ENCODE data around the gene LHFPL2.
"Not testable (repeated sequence)": the region's sequence is repeated elsewhere in the genome, so short reads cannot be mapped to it uniquely, and the experiment has no call there.

Gene LHFPL2

GRCh38 chr5:78689540-78690252 lies 41.1 kb upstream of the LHFPL2 start:
- TF ChIP-seq, protein P1, sequence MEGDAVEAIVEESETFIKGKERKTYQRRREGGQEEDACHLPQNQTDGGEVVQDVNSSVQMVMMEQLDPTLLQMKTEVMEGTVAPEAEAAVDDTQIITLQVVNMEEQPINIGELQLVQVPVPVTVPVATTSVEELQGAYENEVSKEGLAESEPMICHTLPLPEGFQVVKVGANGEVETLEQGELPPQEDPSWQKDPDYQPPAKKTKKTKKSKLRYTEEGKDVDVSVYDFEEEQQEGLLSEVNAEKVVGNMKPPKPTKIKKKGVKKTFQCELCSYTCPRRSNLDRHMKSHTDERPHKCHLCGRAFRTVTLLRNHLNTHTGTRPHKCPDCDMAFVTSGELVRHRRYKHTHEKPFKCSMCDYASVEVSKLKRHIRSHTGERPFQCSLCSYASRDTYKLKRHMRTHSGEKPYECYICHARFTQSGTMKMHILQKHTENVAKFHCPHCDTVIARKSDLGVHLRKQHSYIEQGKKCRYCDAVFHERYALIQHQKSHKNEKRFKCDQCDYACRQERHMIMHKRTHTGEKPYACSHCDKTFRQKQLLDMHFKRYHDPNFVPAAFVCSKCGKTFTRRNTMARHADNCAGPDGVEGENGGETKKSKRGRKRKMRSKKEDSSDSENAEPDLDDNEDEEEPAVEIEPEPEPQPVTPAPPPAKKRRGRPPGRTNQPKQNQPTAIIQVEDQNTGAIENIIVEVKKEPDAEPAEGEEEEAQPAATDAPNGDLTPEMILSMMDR (IDR thresholded peaks at IDR 0.05; ENCODE audit: control extremely low read depth, extremely low read depth, low read depth, missing control alignments): no peak
- DNase-seq (ENCODE audit: extremely low spot score): no peak
- ChIA-PET POLR2A (interaction anchor here (0.7 kb wide), 1 partner anchor 96 kb away, joined by 3 read pairs; no protein-coding TSS in a partner anchor), CTCF (interaction anchor here (1.2 to 1.4 kb wide), 4 partner anchors 10 to 43 kb away, joined by 3 to 4 read pairs (median 4); no protein-coding TSS in a partner anchor)

GRCh38 chr5:78687514-78687913 lies 38.9 kb upstream of the LHFPL2 start:
- CTCF ChIA-PET; DNase-seq (ENCODE audit: extremely low spot score); POLR2A ChIA-PET: not testable (repeated sequence)

GRCh38 chr5:78683905-78684304 lies 35.3 kb upstream of the LHFPL2 start:
- DNase-seq (ENCODE audit: extremely low spot score); POLR2A ChIA-PET; CTCF ChIA-PET: not testable (repeated sequence)

DNA sequence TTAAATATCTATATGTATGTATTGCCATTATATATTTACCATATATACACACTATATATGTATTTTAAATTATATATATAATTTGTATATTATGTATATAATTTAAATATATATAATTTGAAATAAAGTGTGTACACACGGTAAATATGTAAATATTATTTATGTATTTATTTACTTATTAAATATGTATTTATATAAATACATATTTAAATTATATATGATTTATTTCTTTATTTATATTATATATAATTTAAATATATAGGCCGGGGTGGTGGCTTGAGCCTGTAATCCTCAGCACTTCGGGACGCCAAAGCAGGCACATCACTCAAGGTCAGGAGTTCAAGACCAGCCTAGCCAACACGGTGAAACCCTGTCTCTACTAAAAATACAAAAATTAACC lies 31.3 kb upstream of the LHFPL2 start:
- TF ChIP-seq, protein P1 (IDR thresholded peaks at IDR 0.05; ENCODE audit: control extremely low read depth, extremely low read depth, low read depth, missing control alignments): no peak
- DNase-seq (ENCODE audit: extremely low spot score): no peak
- ChIA-PET POLR2A (no interaction called here), CTCF (interaction anchor here (1.0 kb wide), 1 partner anchor 17 kb away, joined by 4 read pairs; no protein-coding TSS in a partner anchor)

DNA sequence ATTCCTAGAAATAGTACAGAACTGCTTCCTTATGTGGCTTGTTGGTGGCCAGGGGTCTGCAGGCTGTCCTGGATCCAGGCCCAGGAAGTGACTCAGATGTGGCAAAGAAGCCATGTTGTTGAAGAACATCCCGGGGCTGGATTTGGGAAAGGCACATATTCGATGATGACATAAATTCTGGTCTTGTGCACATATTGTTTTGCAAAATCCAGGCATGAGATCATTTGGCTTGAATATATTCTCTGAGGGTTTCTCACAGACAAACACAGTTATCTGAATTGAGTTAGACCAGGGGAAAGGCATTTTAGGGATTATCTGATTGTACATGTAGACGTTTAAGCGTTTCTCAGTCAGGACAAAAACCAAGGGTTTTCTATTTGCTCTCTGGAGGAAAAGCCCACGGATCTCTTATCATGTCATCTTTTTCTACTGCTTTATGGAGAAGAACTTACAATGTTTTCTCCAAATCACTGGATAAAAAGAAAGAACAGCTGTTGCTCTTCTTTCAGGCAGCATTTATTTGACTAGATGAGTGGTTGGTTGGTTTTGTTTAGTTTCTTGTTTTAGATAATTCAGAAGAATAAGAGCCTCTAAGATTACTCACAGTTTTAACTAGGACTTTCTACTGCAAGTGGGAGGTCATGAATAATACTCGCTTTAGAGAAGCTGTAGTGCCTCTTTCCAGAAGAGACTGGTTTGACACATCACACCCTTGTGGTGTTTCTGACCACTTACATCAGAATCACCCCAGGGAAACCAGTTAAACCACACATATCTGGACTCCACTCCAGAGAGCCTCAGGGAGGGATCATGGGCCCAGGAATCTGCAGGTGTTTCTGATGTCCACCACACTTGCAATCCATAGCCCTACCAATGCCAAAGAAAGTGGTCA lies 29.5 kb upstream of the LHFPL2 start:
- TF ChIP-seq, protein P1 (IDR thresholded peaks at IDR 0.05; ENCODE audit: control extremely low read depth, extremely low read depth, low read depth, missing control alignments): no peak
- CTCF ChIA-PET: interaction anchor here (0.8 to 1.5 kb wide), 3 partner anchors 12 to 83 kb away, joined by 3 to 4 read pairs (median 3); no protein-coding TSS in a partner anchor
- POLR2A ChIA-PET: no interaction called here
- peak; percentile 48 for DNase-seq (ENCODE audit: extremely low spot score)

GRCh38 chr5:78675956-78676730 lies 27.6 kb upstream of the LHFPL2 start:
- CTCF ChIA-PET: interaction anchor here (0.9 to 2.7 kb wide), 5 partner anchors 10 to 180 kb away, joined by 3 to 9 read pairs (median 4); no protein-coding TSS in a partner anchor
- TF ChIP-seq, protein P1 (IDR thresholded peaks at IDR 0.05; ENCODE audit: control extremely low read depth, extremely low read depth, low read depth, missing control alignments): no peak
- no peak for DNase-seq (ENCODE audit: extremely low spot score)
- POLR2A ChIA-PET: no interaction called here

DNA sequence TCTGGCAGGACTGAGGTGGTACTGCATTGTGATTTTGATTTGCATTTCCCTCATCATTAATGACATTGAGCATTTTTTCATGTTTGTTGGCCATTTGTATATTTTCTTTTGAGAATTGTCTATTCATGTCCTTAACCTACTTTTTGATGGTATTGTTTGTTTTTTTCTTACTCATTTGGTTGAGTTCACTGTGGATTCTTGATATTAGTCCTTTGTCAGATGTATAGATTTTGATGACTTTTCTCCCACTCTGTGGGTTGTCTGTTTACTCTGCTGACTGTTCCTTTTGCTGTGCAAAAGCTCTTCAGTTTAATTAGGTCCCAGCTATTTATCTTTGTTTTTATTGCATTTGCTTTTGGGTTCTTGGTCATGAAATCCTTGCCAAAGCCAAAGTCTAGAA lies 25.3 kb upstream of the LHFPL2 start:
- CTCF ChIA-PET; DNase-seq (ENCODE audit: extremely low spot score); POLR2A ChIA-PET: not testable (repeated sequence)
